ENCODE data around the gene KMT5B. TPM values are rescaled to one million over a fixed set of nuclear protein-coding genes. Genes with fewer than 3 reads are reported as not detected.

The KMT5B gene
- total RNA-seq, 2 donors from 2014 or later: 20.2 to 20.5 TPM

- Histone ChIP-seq H3K27ac (no peak overlapping the region), H3K4me1 (no peaks in the 10 kb centered on the region), H3K9me3 (no peaks in the 10 kb centered on the region), H3K27me3 (no peaks in the 10 kb centered on the region), H3K4me3 (no peak overlapping the region), H3K36me3 (peaks cover 54% of the 10 kb centered on the region)
- no peak for DNase-seq (ENCODE audit: low spot score)
- TF ChIP-seq, protein P1, sequence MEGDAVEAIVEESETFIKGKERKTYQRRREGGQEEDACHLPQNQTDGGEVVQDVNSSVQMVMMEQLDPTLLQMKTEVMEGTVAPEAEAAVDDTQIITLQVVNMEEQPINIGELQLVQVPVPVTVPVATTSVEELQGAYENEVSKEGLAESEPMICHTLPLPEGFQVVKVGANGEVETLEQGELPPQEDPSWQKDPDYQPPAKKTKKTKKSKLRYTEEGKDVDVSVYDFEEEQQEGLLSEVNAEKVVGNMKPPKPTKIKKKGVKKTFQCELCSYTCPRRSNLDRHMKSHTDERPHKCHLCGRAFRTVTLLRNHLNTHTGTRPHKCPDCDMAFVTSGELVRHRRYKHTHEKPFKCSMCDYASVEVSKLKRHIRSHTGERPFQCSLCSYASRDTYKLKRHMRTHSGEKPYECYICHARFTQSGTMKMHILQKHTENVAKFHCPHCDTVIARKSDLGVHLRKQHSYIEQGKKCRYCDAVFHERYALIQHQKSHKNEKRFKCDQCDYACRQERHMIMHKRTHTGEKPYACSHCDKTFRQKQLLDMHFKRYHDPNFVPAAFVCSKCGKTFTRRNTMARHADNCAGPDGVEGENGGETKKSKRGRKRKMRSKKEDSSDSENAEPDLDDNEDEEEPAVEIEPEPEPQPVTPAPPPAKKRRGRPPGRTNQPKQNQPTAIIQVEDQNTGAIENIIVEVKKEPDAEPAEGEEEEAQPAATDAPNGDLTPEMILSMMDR (IDR thresholded peaks at IDR 0.05): no peak
These were observed 48.7 kb downstream of the KMT5B start for GRCh38 chr11:68164437-68164836.

DNA sequence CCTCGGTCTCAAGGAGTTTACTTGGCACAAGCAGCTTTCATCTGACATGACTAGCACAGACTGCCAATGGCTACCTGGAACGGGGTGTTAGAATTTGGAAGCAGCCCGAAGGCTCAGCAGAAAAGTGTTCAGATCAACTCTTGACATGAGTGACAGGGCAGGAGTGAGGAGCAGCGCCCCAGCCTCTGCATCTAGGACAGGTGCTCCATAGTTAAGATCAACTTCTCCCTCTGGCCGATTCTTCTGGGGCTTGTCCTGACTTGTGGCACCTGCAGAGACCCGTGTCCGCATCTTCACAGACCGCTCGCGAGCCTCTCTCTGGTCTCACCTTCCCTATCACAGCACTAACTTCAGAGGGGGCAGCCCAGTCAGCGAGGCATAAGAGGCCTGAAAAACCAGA lies 49.4 kb downstream of the KMT5B start:
- no peaks in the 10 kb centered on the region for H3K27me3 ChIP-seq
- no peak for DNase-seq (ENCODE audit: low spot score)
- peaks cover 48% of the 10 kb centered on the region for H3K36me3 ChIP-seq
- H3K9me3 ChIP-seq: no peaks in the 10 kb centered on the region
- no peak overlapping the region for H3K4me3 ChIP-seq
- H3K4me1 ChIP-seq: no peaks in the 10 kb centered on the region
- no peak overlapping the region for H3K27ac ChIP-seq
- TF ChIP-seq, protein P1 (IDR thresholded peaks at IDR 0.05): no peak

DNA sequence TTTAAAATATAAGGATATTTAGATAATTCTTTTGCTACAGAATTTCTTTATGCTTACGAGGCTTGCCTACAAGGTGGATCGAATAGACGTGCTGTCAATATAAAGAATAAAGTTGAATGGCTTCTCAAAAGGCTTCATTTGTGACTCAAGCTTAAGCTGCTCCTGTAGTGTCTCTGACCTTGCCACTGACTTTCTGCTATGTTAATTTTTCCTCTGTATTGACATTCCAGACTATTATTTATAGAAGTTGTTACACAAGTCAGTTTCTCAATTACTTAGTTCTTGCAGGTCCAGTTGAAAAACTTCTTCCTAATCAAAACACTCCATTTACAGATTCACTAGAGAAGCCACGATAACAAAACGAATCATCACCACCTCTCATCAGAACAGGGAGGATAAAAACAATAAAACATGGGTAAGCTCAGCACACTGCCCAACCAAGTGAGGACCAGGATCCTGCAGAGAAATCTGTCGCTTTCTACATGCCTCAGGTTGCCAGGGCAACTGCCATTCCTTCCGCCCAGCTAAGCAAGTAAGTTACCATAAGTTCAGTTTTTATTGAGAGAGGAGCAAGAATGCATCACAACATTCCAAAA lies 52.9 kb downstream of the KMT5B start:
- Histone ChIP-seq H3K4me3 (no peak overlapping the region), H3K36me3 (peaks cover 30% of the 10 kb centered on the region), H3K9me3 (no peaks in the 10 kb centered on the region), H3K4me1 (no peaks in the 10 kb centered on the region), H3K27ac (no peak overlapping the region), H3K27me3 (no peaks in the 10 kb centered on the region)
- TF ChIP-seq, protein P1 (IDR thresholded peaks at IDR 0.05): no peak
- DNase-seq (ENCODE audit: low spot score): no peak

- H3K4me1 ChIP-seq: no peaks in the 10 kb centered on the region
- H3K9me3 ChIP-seq: no peaks in the 10 kb centered on the region
- H3K4me3 ChIP-seq: no peak overlapping the region
- no peak overlapping the region for H3K27ac ChIP-seq
- peaks cover 27% of the 10 kb centered on the region for H3K36me3 ChIP-seq
- no peak for DNase-seq (ENCODE audit: low spot score)
- no peaks in the 10 kb centered on the region for H3K27me3 ChIP-seq
- TF ChIP-seq, protein P1 (IDR thresholded peaks at IDR 0.05): no peak
These were observed 53.4 kb downstream of the KMT5B start for GRCh38 chr11:68159665-68160064.

DNA sequence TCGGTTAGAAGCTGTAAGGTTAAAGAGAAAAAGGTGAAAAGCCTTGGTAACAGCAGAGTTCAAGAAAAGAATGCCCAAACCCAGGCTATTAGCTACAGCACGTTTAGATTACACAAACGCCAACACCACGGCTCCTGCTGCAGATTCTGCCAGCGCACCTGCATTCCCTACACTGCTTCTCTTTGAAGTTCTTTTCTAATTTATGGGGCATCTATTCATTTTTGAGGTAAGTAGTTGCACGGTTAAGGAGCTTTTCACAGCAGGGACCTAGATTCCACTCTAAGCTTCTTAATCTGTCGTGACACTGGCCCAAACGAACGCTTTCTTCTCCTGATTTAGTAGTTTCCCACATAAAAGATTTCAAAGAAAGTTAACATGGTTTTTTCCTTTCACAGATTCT lies 53.9 kb downstream of the KMT5B start:
- peaks cover 22% of the 10 kb centered on the region for H3K36me3 ChIP-seq
- DNase-seq (ENCODE audit: low spot score): no peak

More for the DNA sequence above, 53.9 kb downstream of the KMT5B start:
- H3K4me1 ChIP-seq: no peaks in the 10 kb centered on the region
- no peak overlapping the region for H3K4me3 ChIP-seq
- no peaks in the 10 kb centered on the region for H3K27me3 ChIP-seq
- H3K27ac ChIP-seq: no peak overlapping the region
- no peaks in the 10 kb centered on the region for H3K9me3 ChIP-seq
- TF ChIP-seq, protein P1 (IDR thresholded peaks at IDR 0.05): no peak
